ENCODE measurements around the gene IRGQ. TPM values are rescaled to one million over a fixed set of nuclear protein-coding genes. Genes with fewer than 3 reads are reported as not detected.

The IRGQ gene
- polyA plus RNA-seq, 4 donors, result 12.0 to 22.0 (median 17.2) TPM

- no peak for DNase-seq (ENCODE audit: low read depth in 4 of 4, low spot score in 3 of 4)
These were observed 50.7 kb downstream of the IRGQ start for GRCh38 chr19:43545276-43545675.

GRCh38 chr19:43544077-43544476, 51.9 kb downstream of the IRGQ start:
- DNase-seq (ENCODE audit: low read depth in 4 of 4, low spot score in 3 of 4), result no peak

GRCh38 chr19:43541920-43542650, 53.8 kb downstream of the IRGQ start:
- DNase-seq (ENCODE audit: low read depth in 4 of 4, low spot score in 3 of 4), result no peak

- no peak for DNase-seq (ENCODE audit: low read depth in 4 of 4, low spot score in 3 of 4)
These were observed 55.6 kb downstream of the IRGQ start for GRCh38 chr19:43540381-43540780.

- no peak for DNase-seq (ENCODE audit: low read depth in 4 of 4, low spot score in 3 of 4)
These were observed 57.0 kb downstream of the IRGQ start for GRCh38 chr19:43538922-43539321.

GRCh38 chr19:43534816-43535761, 60.8 kb downstream of the IRGQ start:
- DNase-seq (ENCODE audit: low read depth in 4 of 4, low spot score in 3 of 4), result no peak

Other genes with a start within 250 kb of the IRGQ start
- under 1 TPM in 3 of 4 donors, not detected in 1; 0.40 to 0.66 (median 0.46) TPM for gene CD177, start 242.4 kb downstream of the IRGQ start, polyA plus RNA-seq (ENCODE audit: insufficient read length in 4 of 4)
- under 1 TPM in 1 of 4 donors, not detected in 3; 0.11 TPM for gene TEX101, start 181.2 kb downstream of the IRGQ start, polyA plus RNA-seq (ENCODE audit: insufficient read length in 4 of 4)
- 1 to 10 TPM; 1.3 to 4.1 (median 2.7) TPM for gene LYPD3, start 130.5 kb downstream of the IRGQ start, polyA plus RNA-seq (ENCODE audit: insufficient read length in 4 of 4)
- gene PHLDB3, start 91.4 kb downstream of the IRGQ start, polyA plus RNA-seq (ENCODE audit: insufficient read length in 4 of 4), result 10 to 100 TPM in 1 of 4 donors, 1 to 10 TPM in 3; 6.2 to 11.6 (median 8.2) TPM
- 10 to 100 TPM; 22.2 to 30.4 (median 25.6) TPM for gene ETHE1, start 68.9 kb downstream of the IRGQ start, polyA plus RNA-seq (ENCODE audit: insufficient read length in 4 of 4)
- 1 to 10 TPM; 2.1 to 5.8 (median 2.4) TPM for gene ZNF575, start 62.9 kb downstream of the IRGQ start, polyA plus RNA-seq (ENCODE audit: insufficient read length in 4 of 4)
- 10 to 100 TPM; 49.1 to 67.6 (median 57.3) TPM for gene XRCC1, start 20.6 kb downstream of the IRGQ start, polyA plus RNA-seq (ENCODE audit: insufficient read length in 4 of 4)
- 10 to 100 TPM; 15.6 to 21.0 (median 18.8) TPM for gene PINLYP, start 20.3 kb downstream of the IRGQ start, polyA plus RNA-seq (ENCODE audit: insufficient read length in 4 of 4)
- 10 to 100 TPM in 3 of 4 donors, 1 to 10 TPM in 1; 9.8 to 12.5 (median 11.2) TPM for gene ZNF576, start 461 bp upstream of the IRGQ start, polyA plus RNA-seq (ENCODE audit: insufficient read length in 4 of 4)
- 1 to 10 TPM in 2 of 4 donors, under 1 TPM in 2; 0.41 to 2.3 (median 1.2) TPM for gene SRRM5, start 16.0 kb upstream of the IRGQ start, polyA plus RNA-seq (ENCODE audit: insufficient read length in 4 of 4)
- 100 to 1,000 TPM in 1 of 4 donors, 10 to 100 TPM in 3; 75.2 to 118 (median 83.7) TPM for gene ZNF428, start 23.5 kb upstream of the IRGQ start, polyA plus RNA-seq (ENCODE audit: insufficient read length in 4 of 4)
- 10 to 100 TPM; 30.7 to 54.3 (median 43.1) TPM for gene CADM4, start 43.7 kb upstream of the IRGQ start, polyA plus RNA-seq (ENCODE audit: insufficient read length in 4 of 4)
- 10 to 100 TPM in 3 of 4 donors, 1 to 10 TPM in 1; 6.2 to 12.8 (median 10.6) TPM for gene PLAUR, start 74.0 kb upstream of the IRGQ start, polyA plus RNA-seq (ENCODE audit: insufficient read length in 4 of 4)
- gene IRGC, start 119.9 kb upstream of the IRGQ start, polyA plus RNA-seq (ENCODE audit: insufficient read length in 4 of 4), result not detected
- 10 to 100 TPM; 39.9 to 67.8 (median 46.7) TPM for gene SMG9, start 158.8 kb upstream of the IRGQ start, polyA plus RNA-seq (ENCODE audit: insufficient read length in 4 of 4)
- gene KCNN4, start 184.8 kb upstream of the IRGQ start, polyA plus RNA-seq (ENCODE audit: insufficient read length in 4 of 4), result 1 to 10 TPM in 3 of 4 donors, under 1 TPM in 1; 0.96 to 3.4 (median 1.5) TPM
- under 1 TPM; 0.24 to 0.58 (median 0.42) TPM for gene LYPD5, start 206.3 kb upstream of the IRGQ start, polyA plus RNA-seq (ENCODE audit: insufficient read length in 4 of 4)
- gene ZNF283, start 231.2 kb upstream of the IRGQ start, polyA plus RNA-seq (ENCODE audit: insufficient read length in 4 of 4), result 10 to 100 TPM; 11.4 to 21.8 (median 13.6) TPM